Measurements from ENCODE around the gene CAMTA2.

- no peak for TF ChIP-seq EP300 (IDR thresholded peaks at IDR 0.05)
- no peak for TF ChIP-seq POLR2A (IDR thresholded peaks at IDR 0.05)
- no peak for TF ChIP-seq CTCF (IDR thresholded peaks at IDR 0.05)
Measured at GRCh38 chr17:4972322-4972721, 15.2 kb downstream of the CAMTA2 start.

Data from tibial nerve (tissue), 4 donors.